ENCODE results near the gene ATP6V1C2.

ATP6V1C2 gene

DNA sequence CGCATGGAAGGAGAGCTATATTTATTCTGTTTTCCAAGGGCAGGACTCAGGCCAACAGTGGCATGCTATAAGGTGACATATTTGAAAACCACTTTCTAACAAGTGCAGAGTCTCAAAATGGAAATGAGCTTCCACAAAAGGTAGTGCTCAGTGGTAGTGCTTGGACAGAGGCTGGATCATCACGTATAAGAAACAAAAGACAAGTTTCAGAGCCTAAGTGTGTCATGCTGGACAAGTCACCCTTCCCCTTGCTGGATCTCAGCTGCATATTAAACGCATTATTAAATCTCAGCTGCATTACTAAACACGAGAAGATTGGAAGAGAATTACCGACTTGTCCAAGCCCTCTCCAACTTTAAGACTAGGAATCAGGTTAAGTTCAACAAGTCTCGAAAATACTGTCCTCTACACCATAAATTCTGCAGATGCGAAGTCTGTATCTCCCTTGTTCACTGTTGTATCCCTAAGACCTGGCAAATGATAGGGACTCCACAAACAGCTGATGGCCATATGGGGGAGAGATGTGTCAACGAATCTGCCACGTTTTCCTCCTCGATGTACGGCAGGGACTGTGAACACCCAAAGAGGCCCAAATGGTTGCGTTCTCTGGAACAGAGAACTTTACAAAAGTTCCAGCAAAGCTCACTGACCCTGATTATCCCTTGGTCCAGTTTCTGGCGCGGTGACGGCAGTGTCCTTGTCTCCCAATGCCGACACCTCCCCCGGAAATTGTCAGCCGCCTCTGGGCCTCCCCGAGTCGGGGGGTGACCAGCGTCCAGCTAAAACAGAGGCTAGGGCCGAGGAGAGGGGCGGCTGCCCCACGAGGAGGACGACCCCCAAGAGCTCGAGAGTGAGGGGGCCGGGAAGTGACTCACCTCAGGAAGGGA is 32.3 kb upstream of the ATP6V1C2 start:
- TF ChIP-seq, protein P1, sequence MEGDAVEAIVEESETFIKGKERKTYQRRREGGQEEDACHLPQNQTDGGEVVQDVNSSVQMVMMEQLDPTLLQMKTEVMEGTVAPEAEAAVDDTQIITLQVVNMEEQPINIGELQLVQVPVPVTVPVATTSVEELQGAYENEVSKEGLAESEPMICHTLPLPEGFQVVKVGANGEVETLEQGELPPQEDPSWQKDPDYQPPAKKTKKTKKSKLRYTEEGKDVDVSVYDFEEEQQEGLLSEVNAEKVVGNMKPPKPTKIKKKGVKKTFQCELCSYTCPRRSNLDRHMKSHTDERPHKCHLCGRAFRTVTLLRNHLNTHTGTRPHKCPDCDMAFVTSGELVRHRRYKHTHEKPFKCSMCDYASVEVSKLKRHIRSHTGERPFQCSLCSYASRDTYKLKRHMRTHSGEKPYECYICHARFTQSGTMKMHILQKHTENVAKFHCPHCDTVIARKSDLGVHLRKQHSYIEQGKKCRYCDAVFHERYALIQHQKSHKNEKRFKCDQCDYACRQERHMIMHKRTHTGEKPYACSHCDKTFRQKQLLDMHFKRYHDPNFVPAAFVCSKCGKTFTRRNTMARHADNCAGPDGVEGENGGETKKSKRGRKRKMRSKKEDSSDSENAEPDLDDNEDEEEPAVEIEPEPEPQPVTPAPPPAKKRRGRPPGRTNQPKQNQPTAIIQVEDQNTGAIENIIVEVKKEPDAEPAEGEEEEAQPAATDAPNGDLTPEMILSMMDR (IDR thresholded peaks at IDR 0.05; ENCODE audit: low read length), result no peak
- TF ChIP-seq EZH2 (optimal IDR thresholded peaks at IDR 0.05; ENCODE audit: low read depth, low read length), result no peak
- H3K27me3 ChIP-seq (replicated peaks; ENCODE audit: insufficient read depth, low read length), result no peaks in the 10 kb centered on the region
- 0 out of 2 replicates have a peak, but pooled peaks cover 3% of the 10 kb centered on the region for H4K20me1 ChIP-seq (ENCODE audit: insufficient read depth, low read length)
- peaks cover 60% of the 10 kb centered on the region for H3K79me2 ChIP-seq (ENCODE audit: low read length)
- H3K9me3 ChIP-seq (replicated peaks; ENCODE audit: insufficient read depth, low read length), result no peaks in the 10 kb centered on the region
- H3K9ac ChIP-seq (ENCODE audit: low read length), result peak overlapping the region; percentile 98
- no peaks in the 10 kb centered on the region for H3F3A ChIP-seq (ENCODE audit: insufficient read depth, low read length)
- H3K9me2 ChIP-seq (replicated peaks; ENCODE audit: insufficient read depth, low read length), result no peaks in the 10 kb centered on the region
- H3K27ac ChIP-seq (ENCODE audit: low read length), result peak overlapping the region; percentile 61; the same call in 1 of the 2 replicates
- no peak for DNase-seq
- H3K4me3 ChIP-seq (ENCODE audit: low read length), result peak overlapping the region; percentile 100
- peaks cover 12% of the 10 kb centered on the region; the same call in 1 of the 2 replicates for H3K4me1 ChIP-seq (ENCODE audit: low read length)
- peak overlapping the region; percentile 85 for H2AFZ ChIP-seq (ENCODE audit: low read length)
- peak overlapping the region; percentile 91 for H3K4me2 ChIP-seq (ENCODE audit: low read depth, low read length)
- H3K36me3 ChIP-seq (replicated peaks; ENCODE audit: insufficient read depth, low read length), result 0 out of 2 replicates have a peak, but pooled peaks cover 6% of the 10 kb centered on the region

GRCh38 chr2:10691521-10691920 is 29.9 kb upstream of the ATP6V1C2 start:
- Histone ChIP-seq H3K36me3 (replicated peaks; ENCODE audit: insufficient read depth, low read length) (0 out of 2 replicates have a peak, but pooled peaks cover 1% of the 10 kb centered on the region), H4K20me1 (ENCODE audit: insufficient read depth, low read length) (no peaks in the 10 kb centered on the region), H2AFZ (ENCODE audit: low read length) (no peak overlapping the region), H3K9me3 (replicated peaks; ENCODE audit: insufficient read depth, low read length) (no peaks in the 10 kb centered on the region), H3K27ac (ENCODE audit: low read length) (no peak overlapping the region), H3K27me3 (replicated peaks; ENCODE audit: insufficient read depth, low read length) (no peaks in the 10 kb centered on the region), H3K4me3 (ENCODE audit: low read length) (no peak overlapping the region), H3K4me2 (ENCODE audit: low read depth, low read length) (no peak overlapping the region), H3F3A (ENCODE audit: insufficient read depth, low read length) (no peaks in the 10 kb centered on the region), H3K79me2 (ENCODE audit: low read length) (peaks cover 36% of the 10 kb centered on the region), H3K4me1 (ENCODE audit: low read length) (peaks cover 12% of the 10 kb centered on the region; the same call in 1 of the 2 replicates), H3K9ac (ENCODE audit: low read length) (no peak overlapping the region), H3K9me2 (replicated peaks; ENCODE audit: insufficient read depth, low read length) (no peaks in the 10 kb centered on the region)
- TF ChIP-seq, protein P1 (IDR thresholded peaks at IDR 0.05; ENCODE audit: low read length), result no peak
- TF ChIP-seq EZH2 (optimal IDR thresholded peaks at IDR 0.05; ENCODE audit: low read depth, low read length) (no peak), EZH2phosphoT487 (IDR thresholded peaks at IDR 0.05; ENCODE audit: low read length) (no peak)
- DNase-seq, result no peak

- H3K9ac ChIP-seq (ENCODE audit: low read length), result no peak overlapping the region
- H2AFZ ChIP-seq (ENCODE audit: low read length), result no peak overlapping the region
- H3K4me1 ChIP-seq (ENCODE audit: low read length), result no peaks in the 10 kb centered on the region
- TF ChIP-seq, protein P1 (IDR thresholded peaks at IDR 0.05; ENCODE audit: low read length), result no peak
- TF ChIP-seq EZH2phosphoT487 (IDR thresholded peaks at IDR 0.05; ENCODE audit: low read length) (no peak), EZH2 (optimal IDR thresholded peaks at IDR 0.05; ENCODE audit: low read depth, low read length) (no peak)
- H4K20me1 ChIP-seq (ENCODE audit: insufficient read depth, low read length), result no peaks in the 10 kb centered on the region
- H3F3A ChIP-seq (ENCODE audit: insufficient read depth, low read length), result no peaks in the 10 kb centered on the region
- no peaks in the 10 kb centered on the region for H3K79me2 ChIP-seq (ENCODE audit: low read length)
- no peak overlapping the region for H3K27ac ChIP-seq (ENCODE audit: low read length)
- no peak overlapping the region for H3K4me3 ChIP-seq (ENCODE audit: low read length)
- H3K9me3 ChIP-seq (replicated peaks; ENCODE audit: insufficient read depth, low read length), result no peaks in the 10 kb centered on the region
- H3K27me3 ChIP-seq (replicated peaks; ENCODE audit: insufficient read depth, low read length), result no peaks in the 10 kb centered on the region
- no peak for DNase-seq
- H3K4me2 ChIP-seq (ENCODE audit: low read depth, low read length), result no peak overlapping the region
- no peaks in the 10 kb centered on the region for H3K9me2 ChIP-seq (replicated peaks; ENCODE audit: insufficient read depth, low read length)
- H3K36me3 ChIP-seq (replicated peaks; ENCODE audit: insufficient read depth, low read length), result no peaks in the 10 kb centered on the region
Observed at GRCh38 chr2:10700078-10700803, 21.2 kb upstream of the ATP6V1C2 start.

Data from MM.1S (cell line).